ENCODE measurements around the gene SLIRP.
"Not testable (repeated sequence)": the region's sequence is repeated elsewhere in the genome, so short reads cannot be mapped to it uniquely, and the experiment has no call there.

SLIRP gene

DNA sequence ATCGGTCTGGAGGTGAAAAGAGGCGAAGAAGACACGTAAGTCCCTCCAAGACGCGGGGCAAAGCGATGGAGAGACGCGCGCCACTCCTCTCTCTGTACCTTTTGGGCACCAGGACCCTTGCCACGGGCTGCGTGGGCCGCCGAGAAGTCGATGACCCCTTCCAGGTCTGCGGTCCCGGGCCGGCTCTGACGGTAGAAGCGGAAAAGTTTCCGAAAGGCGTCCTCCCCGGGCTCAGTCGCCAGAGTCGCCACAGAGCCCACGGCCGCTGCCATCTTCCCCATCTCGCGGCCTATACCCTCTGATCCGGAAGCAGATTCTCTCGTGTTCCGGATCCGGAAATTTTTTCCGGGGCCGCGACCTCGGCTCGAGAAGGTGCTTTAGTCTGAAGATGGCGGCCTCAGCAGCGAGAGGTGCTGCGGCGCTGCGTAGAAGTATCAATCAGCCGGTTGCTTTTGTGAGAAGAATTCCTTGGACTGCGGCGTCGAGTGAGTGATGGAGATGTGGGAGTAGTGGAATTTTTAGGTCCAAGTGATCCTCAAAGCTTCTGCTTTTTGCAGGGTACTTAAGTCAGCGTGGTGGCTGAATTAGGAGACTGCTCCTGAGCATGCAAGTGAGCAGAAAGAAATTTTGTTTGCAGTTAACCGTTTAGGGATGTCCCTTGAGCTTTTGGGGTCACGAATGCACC, at the start of gene SLIRP, which contains the start of gene ALKBH1:
Gene SLIRP (plus strand): TSS at position 380 of the 685 bp plus-strand sequence. CDS start 9 bp downstream, at position 389.
Gene ALKBH1 (minus strand): TSS at position 300 of the 685 bp plus-strand sequence. CDS start 19 bp downstream, at position 281.
- in situ Hi-C loops (cut with MboI; ENCODE audit: low sequenced_read_pairs, unreplicated experiment) = no loop called here
- TF ChIP-seq, protein P1, sequence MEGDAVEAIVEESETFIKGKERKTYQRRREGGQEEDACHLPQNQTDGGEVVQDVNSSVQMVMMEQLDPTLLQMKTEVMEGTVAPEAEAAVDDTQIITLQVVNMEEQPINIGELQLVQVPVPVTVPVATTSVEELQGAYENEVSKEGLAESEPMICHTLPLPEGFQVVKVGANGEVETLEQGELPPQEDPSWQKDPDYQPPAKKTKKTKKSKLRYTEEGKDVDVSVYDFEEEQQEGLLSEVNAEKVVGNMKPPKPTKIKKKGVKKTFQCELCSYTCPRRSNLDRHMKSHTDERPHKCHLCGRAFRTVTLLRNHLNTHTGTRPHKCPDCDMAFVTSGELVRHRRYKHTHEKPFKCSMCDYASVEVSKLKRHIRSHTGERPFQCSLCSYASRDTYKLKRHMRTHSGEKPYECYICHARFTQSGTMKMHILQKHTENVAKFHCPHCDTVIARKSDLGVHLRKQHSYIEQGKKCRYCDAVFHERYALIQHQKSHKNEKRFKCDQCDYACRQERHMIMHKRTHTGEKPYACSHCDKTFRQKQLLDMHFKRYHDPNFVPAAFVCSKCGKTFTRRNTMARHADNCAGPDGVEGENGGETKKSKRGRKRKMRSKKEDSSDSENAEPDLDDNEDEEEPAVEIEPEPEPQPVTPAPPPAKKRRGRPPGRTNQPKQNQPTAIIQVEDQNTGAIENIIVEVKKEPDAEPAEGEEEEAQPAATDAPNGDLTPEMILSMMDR (IDR thresholded peaks at IDR 0.05; ENCODE audit: borderline replicate concordance, control extremely low read depth, extremely low read depth, insufficient read depth, missing control alignments) = no peak
- DNase-seq (ENCODE audit: low spot score) = peak; percentile 92

DNA sequence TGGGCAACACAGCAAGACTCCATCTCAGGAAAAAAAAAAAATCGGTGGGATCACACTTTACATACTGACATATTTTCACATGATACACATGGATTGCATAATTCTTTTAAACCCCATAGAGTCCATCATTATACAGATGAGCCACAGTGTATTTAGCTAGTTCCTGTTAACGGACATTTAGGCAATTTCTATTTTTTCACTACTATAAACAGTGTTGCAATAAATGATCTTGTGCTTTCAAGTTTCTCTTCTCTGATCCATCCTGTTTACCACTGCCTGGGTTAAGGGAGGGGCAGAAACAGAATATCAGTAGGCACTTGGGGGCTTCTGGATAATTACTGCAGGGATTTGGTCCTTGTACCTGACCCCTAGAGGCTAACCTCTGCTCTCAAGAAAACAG, 48.1 kb upstream of the SLIRP start:
- in situ Hi-C loops (cut with MboI; ENCODE audit: low sequenced_read_pairs, unreplicated experiment) = loop anchor here (10.0 to 25.0 kb wide), 2 partner anchors 155 to 902 kb away; no protein-coding TSS in a partner anchor

DNA sequence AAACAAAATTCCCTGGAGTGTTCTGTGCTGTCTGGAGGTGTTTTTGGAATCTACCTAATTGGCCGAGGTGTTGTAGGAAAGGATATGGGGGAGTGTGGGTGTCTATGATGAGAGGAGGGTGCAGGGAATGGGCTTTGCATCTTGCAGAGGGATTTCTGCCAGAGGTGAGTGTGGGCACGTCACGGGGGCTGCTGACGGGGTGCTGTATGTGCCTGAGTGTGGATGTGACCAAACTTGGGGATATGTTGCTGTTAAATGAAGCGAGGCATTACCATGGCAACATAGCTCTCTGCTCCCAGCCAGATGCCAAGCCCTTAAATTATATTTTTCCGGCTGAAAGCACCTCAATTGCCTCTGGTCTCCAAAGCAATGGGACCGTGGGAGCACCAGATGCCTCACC, 47.1 kb upstream of the SLIRP start:
- DNase-seq (ENCODE audit: low spot score) = no peak
- TF ChIP-seq, protein P1 (IDR thresholded peaks at IDR 0.05; ENCODE audit: borderline replicate concordance, control extremely low read depth, extremely low read depth, insufficient read depth, missing control alignments) = no peak
- in situ Hi-C loops (cut with MboI; ENCODE audit: low sequenced_read_pairs, unreplicated experiment) = loop anchor here (25.0 kb wide), 1 partner anchor 902 kb away; no protein-coding TSS in a partner anchor

More for the DNA sequence above, 48.1 kb upstream of the SLIRP start:
- no peak for DNase-seq (ENCODE audit: low spot score)
- TF ChIP-seq, protein P1 (IDR thresholded peaks at IDR 0.05; ENCODE audit: borderline replicate concordance, control extremely low read depth, extremely low read depth, insufficient read depth, missing control alignments) = no peak

DNA sequence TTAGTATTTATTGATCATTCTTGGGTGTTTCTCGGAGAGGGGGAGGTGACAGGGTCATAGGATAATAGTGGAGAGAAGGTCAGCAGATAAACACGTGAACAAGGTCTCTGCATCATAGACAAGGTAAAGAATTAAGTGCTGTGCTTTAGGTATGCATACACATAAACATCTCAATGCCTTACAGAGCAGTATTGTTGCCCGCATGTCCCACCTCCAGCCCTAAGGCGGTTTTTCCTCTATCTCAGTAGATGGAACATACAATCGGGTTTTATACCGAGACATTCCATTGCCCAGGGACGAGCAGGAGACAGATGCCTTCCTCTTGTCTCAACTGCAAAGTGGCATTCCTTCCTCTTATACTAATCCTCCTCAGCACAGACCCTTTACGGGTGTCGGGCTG, 46.3 kb upstream of the SLIRP start:
- in situ Hi-C loops (cut with MboI; ENCODE audit: low sequenced_read_pairs, unreplicated experiment) = loop anchor here (25.0 kb wide), 1 partner anchor 901 kb away; no protein-coding TSS in a partner anchor
- not testable (repeated sequence) for DNase-seq (ENCODE audit: low spot score)

DNA sequence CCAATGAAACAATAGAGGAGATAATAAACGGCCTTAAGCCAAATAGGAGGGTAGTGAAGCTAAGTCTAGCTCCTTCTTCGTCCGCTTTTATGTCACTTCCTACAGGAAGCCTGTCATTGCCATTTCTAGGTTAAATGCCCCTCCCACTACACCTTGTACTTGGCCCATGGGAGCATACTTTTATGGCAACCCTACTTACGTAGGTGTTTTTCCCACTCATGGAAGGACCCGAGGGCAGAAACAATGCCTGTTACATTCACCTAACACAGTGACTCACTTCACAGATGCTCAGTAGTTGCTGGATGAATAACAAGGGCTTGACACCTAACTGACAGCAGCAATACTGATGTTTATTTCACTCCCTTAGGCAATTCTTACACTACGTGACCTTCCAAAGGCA, 44.6 kb upstream of the SLIRP start:
- in situ Hi-C loops (cut with MboI; ENCODE audit: low sequenced_read_pairs, unreplicated experiment) = loop anchor here (25.0 kb wide), 1 partner anchor 899 kb away; no protein-coding TSS in a partner anchor
- TF ChIP-seq, protein P1 (IDR thresholded peaks at IDR 0.05; ENCODE audit: borderline replicate concordance, control extremely low read depth, extremely low read depth, insufficient read depth, missing control alignments) = no peak
- no peak for DNase-seq (ENCODE audit: low spot score)

DNA sequence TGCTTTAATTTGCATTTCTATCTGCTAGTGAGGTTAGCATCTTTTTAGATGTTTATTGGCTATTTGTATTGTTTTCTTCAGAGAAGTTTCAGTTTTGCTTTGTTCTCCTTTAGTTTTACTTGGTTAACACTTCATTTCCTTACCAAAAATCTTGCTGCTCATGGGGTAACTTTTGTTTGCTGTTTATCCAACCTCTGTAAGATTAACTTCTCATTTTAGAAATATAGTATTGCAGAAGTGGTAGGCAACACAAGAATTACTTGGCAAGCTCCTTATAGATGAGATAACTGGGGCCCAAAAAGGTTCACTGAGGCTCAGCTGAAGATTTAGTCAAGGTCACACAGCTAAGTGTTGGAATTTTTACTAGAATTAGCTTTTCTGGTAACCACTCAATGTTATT, 40.6 kb upstream of the SLIRP start:
- in situ Hi-C loops (cut with MboI; ENCODE audit: low sequenced_read_pairs, unreplicated experiment) = loop anchor here (25.0 kb wide), 1 partner anchor 895 kb away; no protein-coding TSS in a partner anchor
- TF ChIP-seq, protein P1 (IDR thresholded peaks at IDR 0.05; ENCODE audit: borderline replicate concordance, control extremely low read depth, extremely low read depth, insufficient read depth, missing control alignments) = no peak
- no peak for DNase-seq (ENCODE audit: low spot score)

DNA sequence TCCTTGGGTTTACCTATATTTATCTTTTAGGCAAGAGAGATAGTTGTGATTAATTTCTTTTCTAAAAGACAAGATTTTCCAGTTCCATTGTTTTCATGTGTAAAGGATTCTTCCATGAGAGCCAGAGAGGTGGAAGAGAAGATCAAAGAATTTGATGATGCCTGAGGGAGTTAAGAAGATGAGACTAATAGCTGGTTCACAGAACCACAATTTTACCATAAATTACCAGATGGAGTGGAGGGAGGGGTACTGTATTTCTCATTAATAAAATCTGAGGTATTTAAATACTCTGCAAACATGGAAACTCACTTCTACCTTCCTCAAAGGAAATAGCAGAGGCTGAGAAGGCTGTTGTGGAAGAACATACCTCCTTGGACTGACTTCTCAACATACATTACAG, 34.7 kb upstream of the SLIRP start:
- in situ Hi-C loops (cut with MboI; ENCODE audit: low sequenced_read_pairs, unreplicated experiment) = loop anchor here (25.0 kb wide), 1 partner anchor 889 kb away; no protein-coding TSS in a partner anchor
- TF ChIP-seq, protein P1 (IDR thresholded peaks at IDR 0.05; ENCODE audit: borderline replicate concordance, control extremely low read depth, extremely low read depth, insufficient read depth, missing control alignments) = no peak
- DNase-seq (ENCODE audit: low spot score) = no peak
